ENCODE data around the gene STRIP1.
"Not testable (repeated sequence)": the region's sequence is repeated elsewhere in the genome, so short reads cannot be mapped to it uniquely, and the experiment has no call there.

STRIP1 gene

DNA sequence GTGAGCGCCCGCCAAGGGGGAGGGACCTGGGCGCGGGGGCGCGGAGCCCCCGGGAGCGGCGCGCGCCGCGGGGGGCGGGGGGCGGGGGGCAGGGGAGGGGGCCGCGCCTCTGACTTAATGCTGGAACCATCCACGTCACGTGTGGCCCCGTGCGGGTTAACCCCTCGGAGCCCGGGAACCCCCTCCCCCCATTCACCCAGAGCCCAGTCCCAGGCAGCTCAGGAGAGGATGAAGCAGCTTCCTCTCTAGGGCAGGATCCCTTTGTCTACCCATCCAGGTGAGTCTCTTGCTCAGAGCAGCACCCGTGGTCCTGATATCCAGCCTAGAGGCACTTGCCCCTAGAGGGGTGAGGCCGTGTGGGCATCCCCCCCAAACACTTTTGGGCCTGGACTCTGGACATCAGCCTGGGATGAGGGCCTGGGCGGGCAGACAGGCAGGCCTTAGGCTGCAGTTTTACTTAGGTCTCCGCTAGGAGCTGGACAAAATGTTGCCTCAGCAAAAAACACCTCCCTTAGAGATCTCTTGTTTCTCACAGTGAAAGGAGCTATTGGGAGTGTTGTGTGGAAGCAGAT is 36.3 kb downstream of the STRIP1 start, which contains the start of gene ALX3:
ALX3 (minus strand) TSS at position 2 of the 572 bp plus-strand sequence. CDS start 60 bp downstream, outside the sequence.
- DNase-seq (ENCODE audit: low read depth) = no peak

DNA sequence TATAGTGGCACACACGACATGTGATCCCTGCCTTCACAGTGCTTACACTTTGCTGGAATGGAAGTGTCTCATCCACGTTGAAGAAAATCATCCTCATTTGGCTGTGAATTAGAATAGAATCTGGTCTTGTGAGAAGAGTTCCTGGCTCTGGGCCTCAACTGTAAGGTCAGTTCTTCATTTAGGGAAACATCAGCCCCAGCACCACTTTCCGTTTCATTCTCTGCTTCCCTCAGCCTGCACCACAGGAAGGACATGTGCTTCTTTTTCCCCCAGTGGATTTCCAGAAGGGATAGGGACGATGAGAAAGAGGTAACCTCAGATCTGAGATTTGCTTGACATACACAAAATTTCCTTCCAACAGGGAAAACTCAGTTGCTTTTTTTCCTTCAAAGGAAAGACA is 39.7 kb downstream of the STRIP1 start:
- DNase-seq (ENCODE audit: low read depth) = no peak

- no peak for DNase-seq (ENCODE audit: low read depth)
These were observed 42.5 kb downstream of the STRIP1 start for GRCh38 chr1:110076789-110077500.

GRCh38 chr1:110079995-110080394 is 45.6 kb downstream of the STRIP1 start:
- DNase-seq (ENCODE audit: low read depth) = not testable (repeated sequence)

GRCh38 chr1:110081061-110081460 is 46.6 kb downstream of the STRIP1 start:
- no peak for DNase-seq (ENCODE audit: low read depth)

DNA sequence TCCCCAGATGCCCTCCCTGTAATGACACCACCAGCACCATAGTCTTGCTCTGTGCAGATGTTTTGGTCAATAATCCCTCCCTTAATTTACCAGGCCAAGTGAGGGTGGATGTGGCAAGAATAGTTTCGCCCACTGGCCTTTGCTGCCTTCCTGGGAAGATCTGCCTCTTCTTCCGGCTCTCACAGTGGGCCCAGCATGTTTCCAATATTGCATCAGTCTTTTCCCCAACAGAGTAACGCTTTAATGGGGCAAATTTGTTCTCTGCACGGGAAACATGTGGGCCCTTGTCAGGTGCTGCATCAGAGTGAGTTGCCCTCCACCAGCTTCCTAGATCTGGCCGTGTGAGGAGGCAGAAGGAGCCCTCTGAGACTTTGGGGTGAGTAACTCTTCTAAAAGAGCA is 48.1 kb downstream of the STRIP1 start:
- DNase-seq (ENCODE audit: low read depth) = no peak

DNA sequence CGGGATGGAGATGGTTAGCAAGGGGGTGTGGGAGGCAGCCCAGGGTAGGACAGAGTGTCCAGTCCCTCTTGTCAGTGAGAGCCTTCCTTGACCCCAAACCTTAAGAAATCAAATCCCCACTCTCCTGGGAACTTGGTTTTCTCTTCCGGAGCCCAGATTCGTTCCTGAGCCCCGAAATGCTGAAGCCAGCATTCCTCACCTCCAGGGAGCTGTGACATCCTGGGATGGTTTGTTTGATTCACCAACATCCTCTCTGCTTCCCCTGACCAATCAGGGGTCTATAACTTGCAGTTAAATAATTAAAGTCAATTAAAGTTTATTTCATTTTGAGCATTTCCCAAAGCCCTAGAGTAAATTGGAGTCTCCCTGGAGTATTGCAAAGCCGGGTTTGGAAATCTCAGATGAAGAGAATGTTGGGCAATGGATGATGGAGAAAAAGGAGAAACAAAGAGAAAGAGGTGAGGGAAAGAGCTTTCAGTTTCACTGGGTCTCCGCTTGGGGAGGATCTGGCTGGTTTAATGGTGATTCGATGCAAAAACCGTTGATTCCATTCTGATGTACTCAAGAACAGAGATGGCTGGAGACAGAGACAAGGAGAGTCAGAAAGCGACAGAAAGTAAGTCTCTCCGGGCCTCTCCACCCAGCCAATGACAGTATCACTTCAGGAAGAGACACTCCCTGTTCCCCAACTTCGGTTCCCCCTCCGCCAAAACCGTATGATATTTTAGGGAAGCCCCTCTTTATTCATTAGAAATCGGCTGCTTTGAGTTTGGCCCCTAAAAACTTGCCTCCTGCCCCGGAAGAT is 48.8 kb downstream of the STRIP1 start:
- no peak for DNase-seq (ENCODE audit: low read depth)

DNA sequence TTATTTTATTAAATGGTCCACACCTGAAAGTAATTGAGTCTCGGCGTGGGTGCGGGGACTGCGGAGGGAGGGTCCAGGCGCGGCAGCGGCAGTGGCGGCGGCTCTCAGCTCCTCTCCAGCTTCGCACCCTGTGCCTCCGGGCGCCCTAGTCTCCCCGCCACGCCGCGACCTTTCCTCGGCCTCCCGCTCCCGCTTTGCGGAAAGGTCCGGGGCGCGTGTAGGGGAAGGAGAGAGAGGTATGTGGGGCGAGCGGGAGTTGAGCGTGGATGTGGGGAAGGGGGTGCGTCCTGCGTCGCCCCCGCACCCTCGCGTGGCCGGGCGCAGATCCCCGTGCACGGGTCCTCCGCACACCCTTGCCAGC is 49.4 kb downstream of the STRIP1 start:
- no peak for DNase-seq (ENCODE audit: low read depth)

DNA sequence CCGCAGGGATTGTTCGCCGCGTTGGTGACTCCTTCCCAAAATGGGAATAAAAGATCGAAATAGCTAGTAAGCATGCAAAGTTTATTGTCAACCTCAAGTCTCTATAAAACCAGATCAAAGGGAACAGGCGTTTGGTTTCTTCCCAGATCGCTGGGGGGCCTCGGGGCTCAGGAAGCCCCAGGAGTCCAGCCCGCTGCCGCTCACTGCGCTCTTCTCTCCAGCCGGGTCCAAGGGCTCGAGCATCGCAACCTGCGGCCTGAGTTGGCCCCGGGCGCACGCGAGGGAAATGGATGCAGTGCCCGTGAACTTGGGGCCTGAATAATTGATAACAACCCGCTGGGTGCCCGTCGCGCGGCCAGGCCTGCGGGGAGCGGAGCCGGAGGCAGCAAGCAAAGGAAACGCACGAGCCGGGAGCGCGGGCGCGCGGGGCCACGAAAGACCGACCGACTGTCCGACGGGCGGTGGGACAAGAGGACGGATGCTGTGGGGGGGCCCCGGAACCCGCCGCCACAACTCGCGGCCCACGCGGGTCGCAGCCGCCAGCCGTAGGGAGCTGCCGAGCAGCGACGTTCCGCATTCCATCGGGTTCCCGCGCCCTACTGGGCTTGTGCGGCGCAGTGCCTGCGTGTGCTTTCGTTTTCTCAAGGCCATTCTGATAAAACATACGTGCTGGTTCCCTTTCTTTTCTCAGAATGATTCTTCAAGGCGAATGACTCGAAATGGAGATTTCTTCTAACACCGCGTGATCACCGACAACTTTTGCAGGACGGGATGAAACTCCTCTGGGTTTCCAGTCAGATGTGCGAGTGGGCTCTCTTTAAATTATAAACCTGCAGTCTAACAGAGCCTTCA is 50.0 kb downstream of the STRIP1 start:
- DNase-seq (ENCODE audit: low read depth) = no peak

GRCh38 chr1:110085671-110086070 is 51.2 kb downstream of the STRIP1 start:
- DNase-seq (ENCODE audit: low read depth) = no peak

- DNase-seq (ENCODE audit: low read depth) = no peak
These were observed 52.5 kb downstream of the STRIP1 start for GRCh38 chr1:110086961-110087360.

GRCh38 chr1:110087812-110088738 is 53.7 kb downstream of the STRIP1 start:
- DNase-seq (ENCODE audit: low read depth) = peak; percentile 9

GRCh38 chr1:110088739-110089316 is 54.4 kb downstream of the STRIP1 start:
- no peak for DNase-seq (ENCODE audit: low read depth)

DNA sequence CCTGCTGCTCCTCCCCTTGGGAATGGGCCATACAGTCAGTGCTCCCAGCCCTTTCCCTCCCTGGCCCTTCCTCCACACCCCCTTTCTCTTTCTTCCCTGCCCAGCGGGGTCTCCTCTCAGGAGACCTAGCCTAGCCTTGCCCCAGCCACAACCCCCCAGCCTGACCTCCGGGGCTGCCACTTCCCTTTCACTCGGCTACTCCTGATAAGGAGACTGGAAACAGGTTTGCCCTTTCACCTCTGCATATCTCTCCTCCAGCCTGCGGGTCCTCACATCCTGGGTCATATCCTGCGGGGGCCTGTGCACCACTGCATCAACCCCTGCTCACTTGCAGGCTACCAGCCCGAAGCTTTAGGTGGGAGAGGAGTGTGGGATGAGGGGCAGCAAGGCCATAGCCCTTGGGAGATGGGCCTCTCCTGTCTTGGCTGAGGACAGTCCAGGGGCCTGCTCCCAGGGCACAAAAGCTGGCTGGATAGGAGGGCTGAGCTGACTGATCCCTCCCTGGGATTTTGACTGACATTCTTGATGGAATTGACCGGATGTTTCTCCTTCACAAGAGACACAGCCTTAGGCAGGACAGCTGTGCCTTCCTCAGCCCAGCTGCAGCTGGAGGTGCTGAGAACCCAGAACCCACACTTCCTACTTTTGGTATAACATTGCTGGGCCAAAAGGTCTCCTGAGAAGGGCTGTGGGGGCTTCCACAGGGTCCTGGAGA is 55.3 kb downstream of the STRIP1 start:
- no peak for DNase-seq (ENCODE audit: low read depth)

DNA sequence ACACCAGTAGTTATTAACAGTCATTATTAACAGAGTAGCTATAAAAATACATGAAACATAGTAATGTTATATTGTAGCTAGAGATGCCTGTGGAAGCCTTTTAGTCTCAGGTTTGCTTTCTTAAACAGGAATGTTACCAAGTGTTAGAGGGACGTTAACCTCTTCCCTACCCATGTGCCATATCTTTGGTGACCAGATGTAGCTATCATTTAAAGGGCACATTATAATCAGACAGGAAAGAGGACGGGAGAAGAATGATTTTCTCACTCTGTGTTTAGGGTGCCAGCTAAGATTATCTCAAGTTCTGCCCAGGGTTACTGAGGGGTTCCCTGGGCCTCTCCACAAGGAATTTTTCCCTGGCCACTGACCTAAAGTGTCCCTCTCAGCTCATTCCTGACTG is 57.0 kb downstream of the STRIP1 start:
- DNase-seq (ENCODE audit: low read depth) = no peak

DNA sequence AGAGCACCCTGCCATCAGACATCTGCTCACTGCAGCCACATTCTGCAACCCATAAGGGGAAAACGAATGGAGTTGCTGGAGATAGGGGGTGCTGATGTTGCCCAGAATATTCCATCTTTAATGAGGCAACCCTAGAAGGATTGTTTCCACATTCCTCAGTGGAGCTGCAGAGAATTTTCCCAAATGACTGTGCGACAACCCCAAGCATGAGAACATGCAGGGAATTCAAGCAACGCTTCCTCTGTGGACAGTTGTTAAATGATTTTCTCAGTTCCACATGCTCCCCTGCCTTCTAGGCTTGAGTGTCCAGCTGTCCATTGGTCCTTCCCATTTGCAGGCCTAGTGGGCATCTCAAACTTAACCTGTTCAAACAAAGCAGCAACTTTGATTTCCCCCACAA is 57.4 kb downstream of the STRIP1 start:
- DNase-seq (ENCODE audit: low read depth) = no peak

- DNase-seq (ENCODE audit: low read depth) = no peak
These were observed 58.6 kb downstream of the STRIP1 start for GRCh38 chr1:110092991-110093390.

DNA sequence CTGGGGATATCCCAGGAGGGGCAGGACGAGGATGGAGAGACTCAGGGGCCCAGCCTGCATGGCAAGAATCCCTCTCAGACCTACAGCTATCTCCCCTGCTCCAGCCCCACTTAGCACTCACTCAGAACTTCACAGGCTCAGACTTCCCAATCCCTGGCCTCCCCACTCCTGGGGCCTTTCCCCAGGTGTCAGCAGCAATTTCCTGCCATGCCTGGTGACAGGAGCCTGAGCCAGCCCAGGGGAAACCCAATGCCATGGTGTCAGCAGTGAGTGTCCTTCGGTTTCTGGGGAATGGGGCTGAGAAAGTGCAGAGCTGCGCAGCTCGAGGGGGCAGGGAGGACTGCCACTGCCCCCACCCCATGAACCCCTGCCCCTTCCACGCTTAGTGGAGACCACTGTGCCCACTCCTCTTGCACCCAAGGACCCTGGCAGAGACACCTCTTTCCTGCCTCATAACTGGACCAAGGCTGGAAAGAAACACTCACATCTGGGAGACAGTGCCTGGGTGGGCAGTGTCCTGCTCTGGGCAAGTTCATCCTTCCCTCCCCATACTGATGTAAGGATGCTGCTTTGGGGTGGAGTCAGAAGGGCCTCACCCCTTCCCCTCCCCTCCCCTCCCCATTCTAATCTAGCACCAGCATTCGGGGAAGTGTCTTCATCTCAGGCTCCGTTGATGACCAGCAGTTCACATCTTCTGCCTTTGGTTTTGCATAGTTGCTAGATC is 60.7 kb downstream of the STRIP1 start:
- DNase-seq (ENCODE audit: low read depth) = no peak

DNA sequence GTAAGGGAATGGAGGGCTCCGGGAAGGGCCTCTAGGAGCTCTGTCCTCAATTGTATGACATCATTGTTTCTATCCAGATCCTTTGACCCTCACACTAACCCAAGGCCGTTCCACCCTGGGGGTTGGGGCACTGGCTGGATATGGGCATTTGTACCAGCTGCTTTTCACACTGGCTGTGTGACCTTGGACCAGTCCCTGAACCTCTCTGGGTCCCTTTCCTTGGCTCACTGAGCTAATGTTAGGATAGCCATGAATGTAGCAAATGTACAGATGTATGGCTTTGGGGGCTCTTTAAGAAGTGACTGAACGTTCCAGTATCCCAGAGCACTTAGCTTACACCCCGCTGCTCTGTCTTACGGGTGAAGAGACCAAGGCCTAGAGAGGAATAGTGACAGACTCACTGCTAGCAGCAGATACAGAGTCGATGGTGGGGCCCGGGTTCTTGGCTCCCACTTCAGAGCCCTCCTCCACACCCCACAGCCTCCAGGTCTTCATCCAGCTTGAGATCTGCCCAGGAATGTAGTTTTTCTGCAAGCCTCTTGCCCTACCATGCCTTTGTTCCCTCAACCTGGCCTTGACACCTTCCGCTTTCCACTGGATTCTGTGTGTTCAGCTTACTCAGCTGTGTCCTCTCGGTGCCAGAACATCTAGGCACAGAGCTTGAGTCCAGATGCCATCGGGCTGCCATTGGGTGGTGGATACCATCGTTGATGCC is 63.2 kb downstream of the STRIP1 start:
- DNase-seq (ENCODE audit: low read depth) = no peak
